Left lung (tissue), 14 donors: Measurements from ENCODE around the gene ABHD17C. TPM values are rescaled to one million over a fixed set of nuclear protein-coding genes. Genes with fewer than 3 reads are reported as not detected.
"Not testable (repeated sequence)": the region's sequence is repeated elsewhere in the genome, so short reads cannot be mapped to it uniquely, and the experiment has no call there.

Experiments used
- ATAC-seq: fragments of 200-7000 bp; cut with Tn5 transposase; one replicate; pipeline ENCODE4 v1.9.1; 2020; ENCODE audit warnings: moderate library complexity
- DNase-seq, 4 donors: peaks; one replicate each; pipeline ENCODE4 v3.0.0-alpha.2; 2013 to 2020
- H3K27ac ChIP-seq, 2 donors: fragments of 200-600 bp; sonication (generic) in 1 of 2; one replicate each; pipeline versions ENCODE4 v1.5.0 to v1.8.0; 2020 to 2021
- H3K27me3 ChIP-seq, 2 donors: fragments of 200-600 bp; sonication (generic) in 1 of 2; one replicate each; pipeline versions ENCODE4 v1.5.0 to v1.8.0; 2020 to 2021
- H3K36me3 ChIP-seq, 2 donors: fragments of 200-600 bp; sonication (generic) in 1 of 2; one replicate each; pipeline versions ENCODE4 v1.5.0 to v1.8.0; 2020 to 2021
- H3K4me1 ChIP-seq, 2 donors: fragments of 200-600 bp; one replicate each; pipeline ENCODE4 v1.8.0; 2021
- H3K4me3 ChIP-seq, 2 donors: fragments of 200-600 bp; sonication (generic) in 1 of 2; one replicate each; pipeline versions ENCODE4 v1.5.0 to v1.8.0; 2020 to 2021; ENCODE audit warnings: mild to moderate bottlenecking in 1 of 2
- H3K9me3 ChIP-seq, 2 donors: fragments of 200-600 bp; sonication (generic) in 1 of 2; one replicate each; pipeline versions ENCODE4 v1.5.0 to v1.8.0; 2020 to 2021
- intact Hi-C, 2 donors: fragments of 100-400 bp; cut with DNase I; formaldehyde crosslinking; loops; one replicate each; pipeline versions ENCODE4 v1.11.2 to v1.14.2; 2022
- long read RNA-seq, 12 donors: library from polyadenylated mRNA in 2 of 12; unstranded in 2 of 12; transcript quantifications; one replicate each; pipeline ENCODE4 v2.0.0 and lab custom pipeline, GENCODE V29; 2019 to 2026
- polyA plus RNA-seq, 6 donors: library from polyadenylated mRNA; unstranded; fragments of 120-200 nt; gene quantifications; one replicate each; pipeline ENCODE4 v1.2.1, GENCODE V29; 2013; ENCODE audit not compliant: insufficient read length in 6 of 6
- total RNA-seq, 2 donors: library from RNA; stranded (reverse); fragmentation: NEBNext Ultra II Directional; extraction: Animal tissue kit (Norgen Biotek cat#: 25700); gene quantifications; one replicate each; pipeline ENCODE4 v1.2.1, GENCODE V29; 2021
- TF ChIP-seq, protein P1 (sequence below), 2 donors: fragments of 200-600 bp; sonication (generic) in 1 of 2; IDR thresholded peaks; one replicate each; pipeline versions ENCODE4 v1.5.0 to v1.8.0; 2021; ENCODE audit warnings: antibody characterized with exemption in 2 of 2
- donor health status: DM: no; HTN: yes; CAD: no.
- donor health status: DM: no; HTN: no; CAD: no.

Gene ABHD17C
- total RNA-seq: 10 to 100 TPM; 32.2 to 33.4 TPM
- polyA plus RNA-seq: 10 to 100 TPM; 23.7 to 34.3 (median 25.2) TPM
- long read RNA-seq, donor 1, transcript ABHD17C-201 (3 exons, 2,368 nt): major isoform, 16 of 27 reads
- long read RNA-seq, donor 1, partial matches to known transcripts: 11 of 27 reads
- long read RNA-seq, donor 1, other reads (novel, unspliced or antisense): 0 of 27 reads
- long read RNA-seq, donor 2, transcript ABHD17C-201 (3 exons, 2,368 nt): major isoform, 14 of 38 reads
- long read RNA-seq, donor 2, partial matches to known transcripts: 24 of 38 reads
- long read RNA-seq, donor 2, other reads (novel, unspliced or antisense): 0 of 38 reads
- long read RNA-seq, donor 3, transcript ABHD17C-201 (3 exons, 2,368 nt): major isoform, 12 of 12 reads
- long read RNA-seq, donor 3, partial matches to known transcripts: 0 of 12 reads
- long read RNA-seq, donor 3, other reads (novel, unspliced or antisense): 0 of 12 reads
- long read RNA-seq, donor 4, partial matches to known transcripts: 0 of 2 reads
- long read RNA-seq, donor 4, other reads (novel, unspliced or antisense): 1 of 2 reads
- long read RNA-seq, donor 5, transcript ABHD17C-201 (3 exons, 2,368 nt): major isoform, 10 of 11 reads
- long read RNA-seq, donor 5, partial matches to known transcripts: 0 of 11 reads
- long read RNA-seq, donor 5, other reads (novel, unspliced or antisense): 0 of 11 reads
- long read RNA-seq, donor 6, transcript ABHD17C-201 (3 exons, 2,368 nt): major isoform, 6 of 11 reads
- long read RNA-seq, donor 6, partial matches to known transcripts: 5 of 11 reads
- long read RNA-seq, donor 6, other reads (novel, unspliced or antisense): 0 of 11 reads
- long read RNA-seq, donor 7, transcript ABHD17C-201 (3 exons, 2,368 nt): major isoform, 7 of 7 reads
- long read RNA-seq, donor 7, partial matches to known transcripts: 0 of 7 reads
- long read RNA-seq, donor 7, other reads (novel, unspliced or antisense): 0 of 7 reads
- long read RNA-seq, donor 8, transcript ABHD17C-201 (3 exons, 2,368 nt): major isoform, 15 of 15 reads
- long read RNA-seq, donor 8, partial matches to known transcripts: 0 of 15 reads
- long read RNA-seq, donor 8, other reads (novel, unspliced or antisense): 0 of 15 reads
- long read RNA-seq, donor 9: 0 reads
- long read RNA-seq, donor 10, partial matches to known transcripts: 2 of 2 reads
- long read RNA-seq, donor 10, other reads (novel, unspliced or antisense): 0 of 2 reads
- long read RNA-seq, donor 11: 0 reads
- long read RNA-seq, donor 12, transcript ABHD17C-201 (3 exons, 2,368 nt): major isoform, 12 of 12 reads
- long read RNA-seq, donor 12, partial matches to known transcripts: 0 of 12 reads
- long read RNA-seq, donor 12, other reads (novel, unspliced or antisense): 0 of 12 reads

DNA sequence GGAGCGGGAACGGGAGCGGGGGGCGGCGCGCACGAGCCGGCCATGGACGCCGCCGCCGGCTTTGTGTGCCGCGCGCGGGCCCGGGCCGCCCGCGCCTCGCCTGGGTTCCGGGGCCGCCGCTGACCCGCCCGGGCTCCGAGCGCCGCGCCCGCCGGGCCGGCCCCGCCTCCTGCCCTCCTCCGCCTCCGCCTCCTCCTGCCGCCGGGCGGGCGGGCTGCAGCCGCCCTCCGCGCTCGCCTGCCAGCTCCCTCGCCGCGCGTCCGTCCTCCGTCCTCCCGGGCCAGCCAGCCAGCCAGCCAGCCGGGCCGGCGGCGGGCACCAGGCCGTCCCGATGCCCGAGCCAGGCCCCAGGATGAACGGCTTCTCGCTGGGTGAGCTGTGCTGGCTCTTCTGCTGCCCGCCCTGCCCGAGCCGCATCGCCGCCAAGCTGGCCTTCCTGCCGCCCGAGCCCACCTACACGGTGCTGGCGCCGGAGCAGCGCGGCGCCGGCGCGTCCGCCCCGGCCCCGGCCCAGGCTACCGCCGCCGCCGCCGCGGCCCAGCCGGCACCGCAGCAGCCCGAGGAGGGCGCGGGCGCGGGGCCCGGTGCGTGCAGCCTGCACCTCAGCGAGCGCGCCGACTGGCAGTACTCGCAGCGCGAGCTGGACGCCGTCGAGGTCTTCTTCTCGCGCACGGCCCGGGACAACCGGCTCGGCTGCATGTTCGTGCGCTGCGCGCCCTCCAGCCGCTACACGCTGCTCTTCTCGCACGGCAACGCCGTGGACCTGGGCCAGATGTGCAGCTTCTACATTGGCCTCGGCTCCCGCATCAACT lies at the start of gene ABHD17C:
Gene ABHD17C, plus strand, starts transcription at position 212 of the 812 bp plus-strand sequence. Its CDS starts 120 bp downstream, at position 332.
- intact Hi-C loops: no loop called here
- peaks cover 3 to 57% of the 10 kb centered on the region in 2 donors for H3K4me1 ChIP-seq
- ATAC-seq (peak; percentile 72), DNase-seq (peak; percentile 56 to 94 (median 62))
- H3K36me3 ChIP-seq: no peaks in the 10 kb centered on the region
- H3K27ac ChIP-seq: peak within 1 kb of the TSS; percentile 58 to 85
- TF ChIP-seq, protein P1, sequence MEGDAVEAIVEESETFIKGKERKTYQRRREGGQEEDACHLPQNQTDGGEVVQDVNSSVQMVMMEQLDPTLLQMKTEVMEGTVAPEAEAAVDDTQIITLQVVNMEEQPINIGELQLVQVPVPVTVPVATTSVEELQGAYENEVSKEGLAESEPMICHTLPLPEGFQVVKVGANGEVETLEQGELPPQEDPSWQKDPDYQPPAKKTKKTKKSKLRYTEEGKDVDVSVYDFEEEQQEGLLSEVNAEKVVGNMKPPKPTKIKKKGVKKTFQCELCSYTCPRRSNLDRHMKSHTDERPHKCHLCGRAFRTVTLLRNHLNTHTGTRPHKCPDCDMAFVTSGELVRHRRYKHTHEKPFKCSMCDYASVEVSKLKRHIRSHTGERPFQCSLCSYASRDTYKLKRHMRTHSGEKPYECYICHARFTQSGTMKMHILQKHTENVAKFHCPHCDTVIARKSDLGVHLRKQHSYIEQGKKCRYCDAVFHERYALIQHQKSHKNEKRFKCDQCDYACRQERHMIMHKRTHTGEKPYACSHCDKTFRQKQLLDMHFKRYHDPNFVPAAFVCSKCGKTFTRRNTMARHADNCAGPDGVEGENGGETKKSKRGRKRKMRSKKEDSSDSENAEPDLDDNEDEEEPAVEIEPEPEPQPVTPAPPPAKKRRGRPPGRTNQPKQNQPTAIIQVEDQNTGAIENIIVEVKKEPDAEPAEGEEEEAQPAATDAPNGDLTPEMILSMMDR (IDR thresholded peaks at IDR 0.05): no peak
- H3K9me3 ChIP-seq: no peaks in the 10 kb centered on the region
- H3K27me3 ChIP-seq: no peaks in the 10 kb centered on the region
- H3K4me3 ChIP-seq: peak within 1 kb of the TSS; percentile 75 to 76

DNA sequence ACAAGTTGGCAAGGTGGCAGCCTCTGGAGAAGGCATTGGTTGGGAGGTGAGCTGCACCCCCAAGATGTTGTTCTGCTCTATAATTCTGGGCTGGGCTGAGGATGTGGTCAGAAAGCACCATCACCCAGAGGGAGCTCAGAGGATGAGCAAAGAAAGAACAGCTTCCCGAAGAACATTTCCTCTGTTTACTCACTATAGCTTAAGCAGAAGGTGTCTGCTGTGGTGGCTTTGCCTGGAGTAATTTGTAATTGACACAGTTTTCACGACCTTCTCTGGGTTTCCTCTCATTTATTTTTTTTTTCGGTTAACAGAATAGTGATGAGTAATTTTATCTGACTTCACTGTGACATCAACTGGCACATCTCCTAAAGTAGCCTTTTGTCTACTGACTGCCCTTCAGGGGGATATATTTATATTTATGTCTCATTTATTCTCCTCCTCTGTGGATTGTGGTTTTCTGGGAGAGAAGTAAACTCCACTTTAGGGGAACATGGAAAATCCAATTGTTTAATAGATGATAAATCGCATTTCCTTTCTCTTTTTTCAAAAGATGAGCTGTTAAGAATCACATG lies 49.5 kb upstream of the ABHD17C start:
- intact Hi-C loops: no loop called here
- Histone ChIP-seq H3K36me3 (no peaks in the 10 kb centered on the region), H3K4me1 (peaks cover 0 to 19% of the 10 kb centered on the region in 2 donors), H3K27me3 (no peaks in the 10 kb centered on the region), H3K4me3 (no peak overlapping the region), H3K27ac (no peak overlapping the region), H3K9me3 (peaks cover 0 to 6% of the 10 kb centered on the region in 2 donors)
- TF ChIP-seq, protein P1 (IDR thresholded peaks at IDR 0.05): no peak
- DNase-seq (no peak), ATAC-seq (no peak)

DNA sequence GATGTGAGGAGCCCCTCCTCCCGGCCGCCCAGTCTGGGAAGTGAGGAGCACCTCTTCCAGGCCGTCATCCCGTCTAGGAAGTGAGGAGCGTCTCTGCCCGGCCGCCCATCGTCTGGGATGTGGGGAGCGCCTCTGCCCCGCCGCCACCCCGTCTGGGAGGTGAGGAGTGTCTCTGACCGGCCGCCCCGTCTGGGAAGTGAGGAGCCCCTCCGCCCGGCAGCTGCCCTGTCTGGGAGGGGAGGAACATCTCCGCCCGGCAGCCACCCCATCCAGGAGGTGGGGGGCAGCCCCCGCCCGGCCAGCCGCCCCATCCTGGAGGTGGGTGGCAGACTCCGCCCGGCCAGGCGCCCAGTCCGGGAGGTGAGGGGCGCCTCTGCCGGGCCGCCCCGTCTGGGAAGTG lies 47.7 kb upstream of the ABHD17C start:
- H3K27ac ChIP-seq, H3K36me3 ChIP-seq, intact Hi-C loops, H3K4me3 ChIP-seq, H3K27me3 ChIP-seq, ATAC-seq: not testable (repeated sequence)
- peaks cover 0 to 19% of the 10 kb centered on the region in 2 donors for H3K4me1 ChIP-seq
- H3K9me3 ChIP-seq: peaks cover 0 to 15% of the 10 kb centered on the region in 2 donors
- peak in 1 of 4 donors; percentile 75 for DNase-seq

DNA sequence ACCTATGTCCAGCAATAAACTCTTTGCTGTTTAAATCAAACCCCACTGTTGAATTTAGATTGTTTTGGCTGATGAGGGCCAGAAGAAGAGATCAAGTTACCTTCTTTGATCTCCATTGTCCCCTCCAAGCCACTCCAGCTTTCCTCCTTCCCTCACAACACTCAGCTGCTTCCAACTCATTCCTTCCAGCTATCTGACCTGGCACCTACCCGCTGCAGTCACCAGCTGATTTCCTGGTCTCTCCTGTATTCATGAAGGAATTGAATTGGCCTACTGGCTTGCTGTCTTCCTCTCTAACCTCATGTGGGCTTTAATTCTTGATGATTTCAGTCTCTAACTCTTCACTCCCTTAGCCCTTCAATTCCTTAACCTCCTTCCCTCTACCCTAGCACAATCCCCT lies 40.8 kb upstream of the ABHD17C start:
- Histone ChIP-seq H3K27me3 (no peaks in the 10 kb centered on the region), H3K9me3 (peaks cover 0 to 23% of the 10 kb centered on the region in 2 donors), H3K4me3 (no peak overlapping the region), H3K36me3 (no peaks in the 10 kb centered on the region), H3K4me1 (no peaks in the 10 kb centered on the region), H3K27ac (no peak overlapping the region)
- intact Hi-C loops: no loop called here
- TF ChIP-seq, protein P1 (IDR thresholded peaks at IDR 0.05): no peak
- ATAC-seq (no peak), DNase-seq (no peak)
